ENCODE data around the gene LKAAEAR1. TPM values are rescaled to one million over a fixed set of nuclear protein-coding genes. Genes with fewer than 3 reads are reported as not detected.

LKAAEAR1 gene
- total and polyA plus RNA-seq, 2 of the 13 experiments (the other 11 are each of a cell fraction or from before 2014, with no cell fraction given) = not detected

- no peak for TF ChIP-seq ARID4A (CRISPR knock-in tag; IDR thresholded peaks at IDR 0.05; ENCODE audit: borderline replicate concordance)
Measured at GRCh38 chr20:64072498-64073063, 11.6 kb downstream of the LKAAEAR1 start (continued).

- Histone ChIP-seq H3K27me3 (ENCODE audit: control insufficient read depth in 1 of 2, insufficient read depth in 2 of 2, low read length in 2 of 2) (peaks cover 0 to 11% of the 10 kb centered on the region in 2 experiments; a peak in 2 of 5 replicates), H3K79me2 (ENCODE audit: insufficient read depth, low read length) (no peaks in the 10 kb centered on the region), H3K36me3 (replicated peaks in 1 of 2; ENCODE audit: control insufficient read depth in 1 of 2, insufficient read depth in 2 of 2, low read length in 2 of 2) (no peaks in the 10 kb centered on the region), H3K9me3 (ENCODE audit: low read length) (no peaks in the 10 kb centered on the region), H3K27ac (ENCODE audit: extremely low read length, insufficient read depth, low read length) (no peak overlapping the region), H2AFZ (ENCODE audit: low read length) (no peak overlapping the region), H4K20me1 (ENCODE audit: insufficient read depth, low read length) (no peaks in the 10 kb centered on the region), H3K9ac (ENCODE audit: insufficient read depth, low read depth, low read length) (no peak overlapping the region), H3K4me2 (ENCODE audit: low read depth, low read length) (no peak overlapping the region), H3K4me1 (ENCODE audit: insufficient read depth, low read length) (peaks cover 18% of the 10 kb centered on the region), H3K4me3 (replicated peaks in 1 of 3; ENCODE audit: insufficient read depth in 1 of 3, low read depth in 2 of 3, low read length in 3 of 3) (no peak overlapping the region)
- ATAC-seq = no peak
- TF ChIP-seq FOXO4 (CRISPR knock-in tag; conservative IDR thresholded peaks at IDR 0.05) = 0 out of 2 replicates have a peak, but pooled peaks have one; percentile 68
- TF ChIP-seq ZNF891 (CRISPR knock-in tag; IDR thresholded peaks at IDR 0.05) = 0 out of 2 replicates have a peak, but pooled peaks have one; percentile 16
- 0 out of 2 replicates have a peak, but pooled peaks have one; percentile 14 for TF ChIP-seq ZNF768 (CRISPR knock-in tag; IDR thresholded peaks at IDR 0.05)
- TF ChIP-seq ZNF83 (CRISPR knock-in tag; IDR thresholded peaks at IDR 0.05; ENCODE audit: borderline replicate concordance) = no peak
- peak; percentile 85 for TF ChIP-seq AGO2 (optimal IDR thresholded peaks at IDR 0.05; ENCODE audit: low read depth, low read length)
- no peak for TF ChIP-seq KDM4B (CRISPR knock-in tag; IDR thresholded peaks at IDR 0.05)
- TF ChIP-seq CHCHD3 (CRISPR knock-in tag; IDR thresholded peaks at IDR 0.05) = 0 out of 2 replicates have a peak, but pooled peaks have one; percentile 9
- TF ChIP-seq BORCS8-MEF2B (CRISPR knock-in tag; IDR thresholded peaks at IDR 0.05) = no peak
- TF ChIP-seq NFKBIZ (CRISPR knock-in tag; IDR thresholded peaks at IDR 0.05) = no peak
- 0 out of 2 replicates have a peak, but pooled peaks have one; percentile 14 for TF ChIP-seq MYC (CRISPR knock-in tag; IDR thresholded peaks at IDR 0.05; ENCODE audit: borderline replicate concordance)
- no peak for TF ChIP-seq TBL1XR1 (IDR thresholded peaks at IDR 0.05; ENCODE audit: borderline replicate concordance, low read length, partially characterized antibody)
- TF ChIP-seq ZNF782 (CRISPR knock-in tag; IDR thresholded peaks at IDR 0.05; ENCODE audit: borderline replicate concordance) = no peak
- no peak for TF ChIP-seq PCBP2 (optimal IDR thresholded peaks at IDR 0.05; ENCODE audit: low read depth, low read length, poor library complexity, severe bottlenecking)
- FAIRE-seq = no peak
- ChIA-PET POLR2A (interaction anchor here (0.9 to 1.1 kb wide), 2 partner anchors 36 to 91 kb away, joined by 3 to 4 read pairs; partner anchors contain the start of gene C20orf204), CTCF (ENCODE audit: low intra/inter-chr PET ratio, low total read pairs) (no interaction called here)
- 71% methylated on average over 25 of the region's 30 CpGs for WGBS (ENCODE audit: low lambda C conversion rate)
- BruUV-seq (replicated peaks) = no TSS peak
- DNase-seq (ENCODE audit: low spot score) = no peak
- in situ Hi-C loops (cut with HindIII; ENCODE audit: extremely low pct_ligation_motif_present, low pct_unique_long_range_greater_than_20kb) (no loop called here), intact Hi-C loops (cut with micrococcal nuclease; ENCODE audit: unreplicated experiment) (no loop called here)
Measured at GRCh38 chr20:64071341-64072332, 12.6 kb downstream of the LKAAEAR1 start.

All from HepG2 (cell line).